SU-DHL-6 (cell line): ENCODE results near the gene UTF1.

Source experiments
- H2AFZ ChIP-seq: fragments of 200-600 bp; sonication (generic); 2 replicates; pipeline ENCODE4 v1.6.1; 2014; ENCODE audit warnings: low read depth, mild to moderate bottlenecking, moderate library complexity, mixed read lengths, antibody characterized with exemption, low read length; ENCODE audit not compliant: severe bottlenecking
- H3F3A ChIP-seq: fragments of 200-600 bp; shearing (Covaris generic); 2 replicates; pipeline ENCODE4 v1.6.0; 2016; ENCODE audit warnings: antibody characterized with exemption, mild to moderate bottlenecking; ENCODE audit not compliant: insufficient read depth
- H3K27ac ChIP-seq: fragments of 200-600 bp; sonication (generic); 2 replicates; pipeline ENCODE4 v1.5.1; 2016; ENCODE audit warnings: low read depth, mild to moderate bottlenecking, low read length, moderate library complexity, mixed read lengths
- H3K27me3 ChIP-seq: fragments of 200-600 bp; sonication (generic), shearing (Covaris generic); 2 replicates; pipeline ENCODE4 v1.6.0; 2014; ENCODE audit warnings: mild to moderate bottlenecking, low read length
- H3K36me3 ChIP-seq: fragments of 200-600 bp; sonication (generic); 2 replicates; pipeline ENCODE4 v1.6.1; 2014; ENCODE audit warnings: mild to moderate bottlenecking, low read length, mixed read lengths
- H3K4me2 ChIP-seq: fragments of 300-600, 200-600 bp; shearing (Covaris generic), sonication (generic); 2 replicates; pipeline ENCODE4 v1.6.0; 2014; ENCODE audit warnings: low read length, low read depth, mild to moderate bottlenecking; ENCODE audit not compliant: poor library complexity, severe bottlenecking
- H3K4me3 ChIP-seq: fragments of 200-600 bp; sonication (generic); 2 replicates; pipeline ENCODE4 v1.5.1; 2014; ENCODE audit warnings: antibody characterized with exemption, low read length, mild to moderate bottlenecking, mixed read lengths; ENCODE audit not compliant: insufficient read depth, poor library complexity, severe bottlenecking
- H3K79me2 ChIP-seq: fragments of 200-600 bp; sonication (generic); 2 replicates; pipeline ENCODE4 v1.6.1; 2014; ENCODE audit warnings: mild to moderate bottlenecking, low read length, moderate library complexity; ENCODE audit not compliant: insufficient read depth
- H3K9ac ChIP-seq: fragments of 200-600 bp; sonication (generic); 2 replicates; pipeline ENCODE4 v1.7.0; 2014; ENCODE audit warnings: mild to moderate bottlenecking, low read length
- H3K9me2 ChIP-seq: fragments of 200-600 bp; sonication (generic); replicated peaks from 2 replicates; pipeline ENCODE4 v1.6.1; 2014; ENCODE audit warnings: low read length; ENCODE audit not compliant: insufficient read depth
- H3K9me3 ChIP-seq: fragments of 200-600 bp; sonication (generic); 2 replicates; pipeline ENCODE4 v1.6.1; 2014; ENCODE audit warnings: low read length, mixed read lengths; ENCODE audit not compliant: insufficient read depth
- H4K20me1 ChIP-seq: fragments of 200-600 bp; sonication (generic); 2 replicates; pipeline ENCODE4 v1.6.1; 2014; ENCODE audit warnings: low read depth, mild to moderate bottlenecking, antibody characterized with exemption, low read length, moderate library complexity, mixed read lengths
- CTCF ChIP-seq: fragments of 200-600 bp; sonication (generic); IDR thresholded peaks from one replicate; pipeline ENCODE4 v1.5.1; 2017; ENCODE audit warnings: antibody characterized with exemption, mild to moderate bottlenecking, low read length, moderate library complexity; ENCODE audit not compliant: insufficient read depth, poor library complexity, severe bottlenecking
- EZH2phosphoT487 ChIP-seq: fragments of 200-600 bp; sonication (generic), shearing (Covaris generic); conservative IDR thresholded peaks from 2 replicates; pipeline ENCODE4 v1.6.1; 2018; ENCODE audit warnings: mild to moderate bottlenecking, antibody characterized with exemption, low read length, moderate library complexity, mixed read lengths

UTF1 gene

GRCh38 chr10:133268532-133268931 is 38.5 kb downstream of the UTF1 start:
- Histone ChIP-seq H3F3A (no peaks in the 10 kb centered on the region), H3K27me3 (no peaks in the 10 kb centered on the region), H3K36me3 (no peaks in the 10 kb centered on the region), H3K79me2 (no peaks in the 10 kb centered on the region), H3K4me2 (no peak overlapping the region), H3K9ac (no peak overlapping the region), H3K4me3 (no peak overlapping the region), H4K20me1 (no peaks in the 10 kb centered on the region), H3K9me3 (no peaks in the 10 kb centered on the region), H3K27ac (no peak overlapping the region), H3K9me2 (no peaks in the 10 kb centered on the region), H2AFZ (no peak overlapping the region)
- TF ChIP-seq EZH2phosphoT487 = no peak
- no peak for TF ChIP-seq CTCF

GRCh38 chr10:133269367-133269766 is 39.4 kb downstream of the UTF1 start:
- H3K9me2 ChIP-seq = no peaks in the 10 kb centered on the region
- no peak overlapping the region for H2AFZ ChIP-seq
- no peak overlapping the region for H3K4me3 ChIP-seq
- TF ChIP-seq CTCF (no peak), EZH2phosphoT487 (no peak)
- H3K27me3 ChIP-seq = no peaks in the 10 kb centered on the region
- H3K79me2 ChIP-seq = no peaks in the 10 kb centered on the region
- H4K20me1 ChIP-seq = no peaks in the 10 kb centered on the region
- no peaks in the 10 kb centered on the region for H3F3A ChIP-seq
- no peak overlapping the region for H3K4me2 ChIP-seq
- H3K36me3 ChIP-seq = no peaks in the 10 kb centered on the region
- H3K27ac ChIP-seq = no peak overlapping the region
- H3K9ac ChIP-seq = no peak overlapping the region
- no peaks in the 10 kb centered on the region for H3K9me3 ChIP-seq

DNA sequence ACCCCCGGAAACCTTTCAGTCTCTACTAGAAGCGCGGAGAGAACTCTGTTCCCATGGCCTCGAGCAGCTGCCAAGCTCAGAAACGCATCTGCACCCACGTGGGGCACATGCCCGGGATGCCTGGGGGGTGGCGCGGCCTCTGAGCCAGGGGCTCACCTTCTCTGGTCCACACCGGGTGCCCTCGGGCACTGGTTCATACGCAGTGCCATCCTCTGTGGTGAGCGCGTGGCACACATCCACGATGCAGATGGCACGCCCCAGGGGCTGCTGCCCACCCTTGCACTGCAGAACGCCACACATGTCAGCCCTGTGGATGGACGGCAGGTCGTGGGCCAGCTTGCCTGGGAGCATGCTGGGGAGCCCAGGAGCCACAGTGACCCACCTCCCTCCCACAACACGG is 40.2 kb downstream of the UTF1 start:
- TF ChIP-seq CTCF = no peak
- no peak for TF ChIP-seq EZH2phosphoT487
- no peaks in the 10 kb centered on the region for H3K79me2 ChIP-seq
- H4K20me1 ChIP-seq = no peaks in the 10 kb centered on the region
- H3K4me3 ChIP-seq = no peak overlapping the region
- H3K27me3 ChIP-seq = no peaks in the 10 kb centered on the region
- no peaks in the 10 kb centered on the region for H3K36me3 ChIP-seq
- H3K9me3 ChIP-seq = no peaks in the 10 kb centered on the region
- no peaks in the 10 kb centered on the region for H3F3A ChIP-seq
- no peak overlapping the region for H3K9ac ChIP-seq
- H3K27ac ChIP-seq = no peak overlapping the region
- H3K4me2 ChIP-seq = no peak overlapping the region
- H3K9me2 ChIP-seq = no peaks in the 10 kb centered on the region
- no peak overlapping the region for H2AFZ ChIP-seq

DNA sequence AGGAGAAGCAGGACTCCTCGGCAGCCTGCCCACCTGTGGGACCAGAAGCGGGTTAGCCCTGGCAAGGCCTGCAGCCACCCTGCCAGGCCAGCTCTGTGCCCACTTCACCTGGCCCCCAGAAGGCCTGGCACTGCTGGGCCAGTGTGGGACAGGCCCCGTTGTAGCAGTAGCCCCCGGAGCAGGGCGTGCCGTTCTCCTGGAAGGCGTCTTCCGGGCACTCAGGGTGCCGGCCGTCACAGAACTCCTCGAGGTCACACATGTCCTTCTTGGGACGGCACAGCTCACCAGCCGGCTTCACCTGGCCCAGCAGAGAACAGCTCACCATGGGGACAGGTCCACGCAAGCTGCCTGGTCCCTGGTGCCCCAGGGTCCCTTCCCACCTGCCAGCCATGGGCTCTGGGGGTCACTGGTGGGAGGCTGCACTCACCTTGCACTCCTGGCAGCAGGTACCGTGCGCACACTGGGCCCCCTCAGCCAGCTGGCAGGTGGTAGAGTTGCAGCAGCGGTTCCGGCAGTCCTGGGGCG is 40.8 kb downstream of the UTF1 start:
- H2AFZ ChIP-seq = no peak overlapping the region
- no peaks in the 10 kb centered on the region for H3K9me2 ChIP-seq
- no peaks in the 10 kb centered on the region for H4K20me1 ChIP-seq
- no peaks in the 10 kb centered on the region for H3K79me2 ChIP-seq
- H3K27ac ChIP-seq = no peak overlapping the region
- TF ChIP-seq EZH2phosphoT487 (no peak), CTCF (no peak)
- no peak overlapping the region for H3K4me3 ChIP-seq
- no peaks in the 10 kb centered on the region for H3K36me3 ChIP-seq
- H3K9ac ChIP-seq = no peak overlapping the region
- H3K4me2 ChIP-seq = no peak overlapping the region
- no peaks in the 10 kb centered on the region for H3F3A ChIP-seq
- H3K9me3 ChIP-seq = no peaks in the 10 kb centered on the region
- H3K27me3 ChIP-seq = no peaks in the 10 kb centered on the region
